GM12891 (cell line): Measurements from ENCODE around the gene MARK1.

Experiments
- PAX5 ChIP-seq: IDR thresholded peaks from 2 replicates; pipeline ENCODE4 v1.6.1; 2011; ENCODE audit warnings: low read length, moderate library complexity, mild to moderate bottlenecking; ENCODE audit not compliant: insufficient read depth, severe bottlenecking
- POLR2A ChIP-seq: IDR thresholded peaks from 2 replicates; pipeline ENCODE4 v1.6.1; 2011; ENCODE audit warnings: low read depth, low read length, control low read depth
- TAF1 ChIP-seq: IDR thresholded peaks from 2 replicates; pipeline ENCODE4 v1.6.1; 2011; ENCODE audit warnings: low read depth, low read length, control low read depth

- no peak for TF ChIP-seq POLR2A
- TF ChIP-seq PAX5, result no peak
- TF ChIP-seq TAF1, result no peak
Measured at GRCh38 chr1:220628431-220628830, 100.5 kb downstream of the MARK1 start.
